Measurements from ENCODE around the gene LYSMD3. TPM values are rescaled to one million over a fixed set of nuclear protein-coding genes. Genes with fewer than 3 reads are reported as not detected.

Gene LYSMD3
- total RNA-seq, 4 donors from 2014 or later: 10.8 to 21.9 (median 15.0) TPM

DNA sequence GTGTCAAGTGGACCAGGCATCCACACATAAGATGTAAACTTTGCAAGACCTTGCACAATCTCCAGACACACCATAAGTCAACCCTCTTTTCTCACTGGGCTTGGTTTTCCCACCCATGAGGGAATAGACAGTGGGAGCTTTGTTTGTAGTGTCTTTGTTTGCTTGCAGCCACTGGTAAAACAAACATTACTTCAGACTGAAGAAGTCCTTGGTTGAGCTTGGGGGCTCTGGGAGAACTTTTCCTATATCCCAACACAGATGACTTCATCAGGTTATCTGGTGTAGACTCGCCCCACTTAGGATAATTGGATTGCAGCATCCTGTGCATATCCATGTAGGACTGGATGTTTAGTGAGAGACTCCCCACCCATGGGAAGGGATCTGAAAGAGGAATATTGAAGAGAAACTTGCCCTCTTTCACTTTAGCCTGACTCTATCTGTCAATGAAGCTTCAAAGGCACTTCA lies 17.7 kb upstream of the LYSMD3 start:
- H3K36me3 ChIP-seq: no peaks in the 10 kb centered on the region
- H3K27ac ChIP-seq: no peak overlapping the region
- TF ChIP-seq, protein P1, sequence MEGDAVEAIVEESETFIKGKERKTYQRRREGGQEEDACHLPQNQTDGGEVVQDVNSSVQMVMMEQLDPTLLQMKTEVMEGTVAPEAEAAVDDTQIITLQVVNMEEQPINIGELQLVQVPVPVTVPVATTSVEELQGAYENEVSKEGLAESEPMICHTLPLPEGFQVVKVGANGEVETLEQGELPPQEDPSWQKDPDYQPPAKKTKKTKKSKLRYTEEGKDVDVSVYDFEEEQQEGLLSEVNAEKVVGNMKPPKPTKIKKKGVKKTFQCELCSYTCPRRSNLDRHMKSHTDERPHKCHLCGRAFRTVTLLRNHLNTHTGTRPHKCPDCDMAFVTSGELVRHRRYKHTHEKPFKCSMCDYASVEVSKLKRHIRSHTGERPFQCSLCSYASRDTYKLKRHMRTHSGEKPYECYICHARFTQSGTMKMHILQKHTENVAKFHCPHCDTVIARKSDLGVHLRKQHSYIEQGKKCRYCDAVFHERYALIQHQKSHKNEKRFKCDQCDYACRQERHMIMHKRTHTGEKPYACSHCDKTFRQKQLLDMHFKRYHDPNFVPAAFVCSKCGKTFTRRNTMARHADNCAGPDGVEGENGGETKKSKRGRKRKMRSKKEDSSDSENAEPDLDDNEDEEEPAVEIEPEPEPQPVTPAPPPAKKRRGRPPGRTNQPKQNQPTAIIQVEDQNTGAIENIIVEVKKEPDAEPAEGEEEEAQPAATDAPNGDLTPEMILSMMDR (IDR thresholded peaks at IDR 0.05): no peak
- TF ChIP-seq POLR2A (IDR thresholded peaks at IDR 0.05): no peak
- no peaks in the 10 kb centered on the region for H3K4me1 ChIP-seq
- no peak for DNase-seq
- no peak overlapping the region for H3K4me3 ChIP-seq
- no peaks in the 10 kb centered on the region for H3K9me3 ChIP-seq
- no peaks in the 10 kb centered on the region for H3K27me3 ChIP-seq

DNA sequence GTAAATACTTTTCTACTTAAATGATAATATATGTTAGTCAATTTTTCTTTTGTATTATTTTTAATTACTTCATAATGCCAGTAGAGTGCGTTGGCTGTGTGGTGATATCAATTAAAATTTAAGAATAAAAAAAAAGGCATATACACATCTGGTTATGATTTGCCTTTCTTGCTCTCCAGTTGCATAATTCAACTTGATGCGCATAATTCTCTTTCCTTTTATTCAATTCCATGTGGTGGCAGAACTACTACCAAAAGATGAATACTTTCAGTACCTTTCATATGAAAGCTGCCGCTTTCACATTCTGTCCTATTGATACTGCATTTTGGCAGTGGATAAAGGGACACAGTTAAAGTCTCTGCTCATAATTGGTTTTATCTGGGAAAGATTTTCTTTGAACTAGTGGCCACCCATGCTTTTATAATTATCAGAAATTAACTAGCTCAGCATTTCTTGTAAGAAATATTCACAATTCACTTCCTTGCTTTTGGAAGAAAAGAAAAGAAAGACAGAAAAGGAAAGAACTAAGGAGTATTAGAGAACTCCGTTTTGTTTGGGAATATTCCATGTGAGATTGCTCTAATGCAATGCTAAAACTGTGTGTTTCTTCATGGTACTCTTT lies 16.9 kb upstream of the LYSMD3 start:
- no peak overlapping the region for H3K27ac ChIP-seq
- TF ChIP-seq, protein P1 (IDR thresholded peaks at IDR 0.05): no peak
- TF ChIP-seq POLR2A (IDR thresholded peaks at IDR 0.05): no peak
- no peak overlapping the region for H3K4me3 ChIP-seq
- no peak for DNase-seq
- no peaks in the 10 kb centered on the region for H3K4me1 ChIP-seq
- H3K9me3 ChIP-seq: no peaks in the 10 kb centered on the region
- no peaks in the 10 kb centered on the region for H3K27me3 ChIP-seq
- H3K36me3 ChIP-seq: no peaks in the 10 kb centered on the region

DNA sequence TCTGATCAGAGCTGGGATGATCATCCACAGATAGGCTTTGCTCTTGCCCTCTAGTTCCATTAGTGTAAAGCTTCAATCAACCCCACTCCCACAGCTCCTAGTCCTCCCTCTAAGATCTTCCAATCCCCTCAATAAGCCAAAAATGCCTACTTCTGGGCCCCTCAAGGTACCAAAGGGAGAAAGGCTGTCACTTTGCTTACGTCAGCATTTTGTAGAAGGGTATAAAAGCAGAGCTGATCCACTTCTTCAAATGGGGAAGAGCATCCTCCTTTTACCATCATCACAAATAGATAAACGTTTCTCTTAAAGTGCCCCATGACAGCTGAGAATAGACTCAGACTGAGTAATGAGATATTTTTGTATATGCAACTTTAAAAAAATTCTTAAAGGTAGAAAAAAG lies 16.1 kb upstream of the LYSMD3 start:
- TF ChIP-seq, protein P1 (IDR thresholded peaks at IDR 0.05): no peak
- no peak for TF ChIP-seq POLR2A (IDR thresholded peaks at IDR 0.05)
- H3K4me3 ChIP-seq: no peak overlapping the region
- no peak for DNase-seq
- H3K27ac ChIP-seq: no peak overlapping the region
- H3K4me1 ChIP-seq: no peaks in the 10 kb centered on the region
- no peaks in the 10 kb centered on the region for H3K27me3 ChIP-seq
- H3K36me3 ChIP-seq: no peaks in the 10 kb centered on the region
- no peaks in the 10 kb centered on the region for H3K9me3 ChIP-seq

DNA sequence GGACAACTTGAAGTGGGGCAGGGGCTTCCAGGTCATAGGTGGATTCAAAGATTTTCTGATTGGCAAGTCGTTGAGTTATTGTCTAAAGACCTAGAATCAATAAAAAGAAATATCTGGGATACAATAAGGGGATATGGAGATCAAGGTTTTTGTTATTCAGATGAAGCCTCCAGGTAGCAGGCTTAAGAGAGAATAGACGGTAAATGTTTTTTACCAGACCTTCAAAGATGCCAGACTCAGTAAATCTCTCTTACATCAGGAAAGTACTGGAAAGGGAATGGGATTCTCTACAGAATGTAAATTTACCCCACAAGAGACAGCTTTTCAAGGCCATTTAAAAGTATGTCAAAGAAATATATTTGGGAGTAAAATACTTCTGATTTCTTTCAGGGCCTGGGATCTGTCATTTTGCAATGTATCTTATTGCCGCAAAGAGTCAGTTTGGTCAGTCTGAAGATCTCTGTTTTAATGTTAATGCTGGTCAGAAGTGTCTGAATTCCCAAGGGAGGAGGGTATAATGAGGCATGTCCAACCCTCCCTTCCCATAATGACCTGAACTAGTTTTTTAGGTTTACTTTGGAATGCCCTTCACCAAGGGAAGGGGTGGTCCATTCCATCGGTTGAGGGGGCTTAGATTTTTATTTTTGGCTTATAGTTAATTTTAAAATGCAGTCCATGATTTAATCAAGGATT lies 13.6 kb upstream of the LYSMD3 start:
- no peaks in the 10 kb centered on the region for H3K4me1 ChIP-seq
- no peaks in the 10 kb centered on the region for H3K9me3 ChIP-seq
- no peaks in the 10 kb centered on the region for H3K27me3 ChIP-seq
- TF ChIP-seq, protein P1 (IDR thresholded peaks at IDR 0.05): no peak
- no peak for TF ChIP-seq POLR2A (IDR thresholded peaks at IDR 0.05)
- no peak for DNase-seq
- no peak overlapping the region for H3K4me3 ChIP-seq
- no peak overlapping the region for H3K27ac ChIP-seq
- no peaks in the 10 kb centered on the region for H3K36me3 ChIP-seq

DNA sequence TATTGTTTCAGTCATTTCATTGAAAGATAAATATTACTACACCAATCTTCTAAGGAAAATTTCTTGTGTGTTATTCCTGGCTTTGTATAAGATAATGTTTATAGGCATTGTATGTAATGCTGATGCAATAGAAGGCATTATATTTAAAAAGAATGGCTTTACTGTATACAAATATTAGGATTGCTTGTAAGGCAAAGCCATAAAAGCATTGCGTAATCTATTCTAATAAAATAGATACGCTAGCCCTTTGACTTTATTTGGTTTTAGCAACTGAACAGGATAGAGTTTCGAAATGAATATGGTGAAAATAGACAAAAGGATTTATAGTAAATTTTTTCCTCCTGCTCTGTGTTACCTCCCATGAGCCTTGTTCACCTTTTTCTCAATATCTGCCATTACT lies 5.5 kb upstream of the LYSMD3 start:
- Histone ChIP-seq H3K4me3 (no peak overlapping the region), H3K27ac (no peak overlapping the region), H3K9me3 (no peaks in the 10 kb centered on the region), H3K36me3 (no peaks in the 10 kb centered on the region), H3K27me3 (no peaks in the 10 kb centered on the region), H3K4me1 (peaks cover 0 to 6% (median 0%) of the 10 kb centered on the region in 4 donors)
- TF ChIP-seq, protein P1 (IDR thresholded peaks at IDR 0.05): no peak
- no peak for DNase-seq

All from Peyer's patch (tissue), 4 donors.